KMS-11 (cell line): ENCODE measurements around the gene ZBTB32.

Source experiments
- H2AFZ ChIP-seq: fragments of 200-600 bp; sonication (generic); 2 replicates; pipeline ENCODE4 v1.6.1; 2016; ENCODE audit warnings: antibody characterized with exemption, mixed run types, low read depth
- H3K27ac ChIP-seq: fragments of 200-600 bp; sonication (generic); 2 replicates; pipeline ENCODE4 v1.6.1; 2016; ENCODE audit warnings: mild to moderate bottlenecking, mixed run types
- H3K27me3 ChIP-seq: fragments of 200-600 bp; sonication (generic); 2 replicates; pipeline ENCODE4 v1.6.1; 2017; ENCODE audit warnings: mild to moderate bottlenecking, low read depth, mixed run types, moderate library complexity; ENCODE audit not compliant: insufficient read depth
- H3K36me3 ChIP-seq: fragments of 200-600 bp; sonication (generic); 2 replicates; pipeline ENCODE4 v1.6.1; 2017; ENCODE audit warnings: mild to moderate bottlenecking, mixed run types; ENCODE audit not compliant: insufficient read depth
- H3K4me1 ChIP-seq: fragments of 200-600 bp; sonication (generic); 2 replicates; pipeline ENCODE4 v1.6.1; 2016; ENCODE audit warnings: mild to moderate bottlenecking, low read depth, mixed run types; ENCODE audit not compliant: poor library complexity, severe bottlenecking
- H3K4me2 ChIP-seq: fragments of 200-600 bp; sonication (generic); 2 replicates; pipeline ENCODE4 v1.7.0; 2016; ENCODE audit warnings: mild to moderate bottlenecking, mixed run types
- H3K4me3 ChIP-seq: fragments of 200-600 bp; sonication (generic); IDR thresholded peaks from 2 replicates; pipeline ENCODE4 v1.6.1; 2017; ENCODE audit warnings: low read depth, low read length, mixed read lengths; ENCODE audit not compliant: insufficient read depth
- H3K79me2 ChIP-seq: fragments of 200-600 bp; sonication (generic); 2 replicates; pipeline ENCODE4 v1.6.1; 2016; ENCODE audit warnings: low read depth, mixed run types; ENCODE audit not compliant: insufficient read depth
- H3K9ac ChIP-seq: fragments of 200-600 bp; sonication (generic); 2 replicates; pipeline ENCODE4 v1.6.1; 2016; ENCODE audit warnings: mild to moderate bottlenecking, mixed run types
- H4K20me1 ChIP-seq: fragments of 200-600 bp; sonication (generic); 2 replicates; pipeline ENCODE4 v1.6.1; 2016; ENCODE audit warnings: mild to moderate bottlenecking, mixed run types; ENCODE audit not compliant: insufficient read depth
- CTCF ChIP-seq: fragments of 200-600 bp; sonication (generic); conservative IDR thresholded peaks from 2 replicates; pipeline ENCODE4 v1.6.1; 2017; ENCODE audit warnings: low read depth, mild to moderate bottlenecking, antibody characterized with exemption, low read length, moderate library complexity, mixed read lengths

Gene ZBTB32

DNA sequence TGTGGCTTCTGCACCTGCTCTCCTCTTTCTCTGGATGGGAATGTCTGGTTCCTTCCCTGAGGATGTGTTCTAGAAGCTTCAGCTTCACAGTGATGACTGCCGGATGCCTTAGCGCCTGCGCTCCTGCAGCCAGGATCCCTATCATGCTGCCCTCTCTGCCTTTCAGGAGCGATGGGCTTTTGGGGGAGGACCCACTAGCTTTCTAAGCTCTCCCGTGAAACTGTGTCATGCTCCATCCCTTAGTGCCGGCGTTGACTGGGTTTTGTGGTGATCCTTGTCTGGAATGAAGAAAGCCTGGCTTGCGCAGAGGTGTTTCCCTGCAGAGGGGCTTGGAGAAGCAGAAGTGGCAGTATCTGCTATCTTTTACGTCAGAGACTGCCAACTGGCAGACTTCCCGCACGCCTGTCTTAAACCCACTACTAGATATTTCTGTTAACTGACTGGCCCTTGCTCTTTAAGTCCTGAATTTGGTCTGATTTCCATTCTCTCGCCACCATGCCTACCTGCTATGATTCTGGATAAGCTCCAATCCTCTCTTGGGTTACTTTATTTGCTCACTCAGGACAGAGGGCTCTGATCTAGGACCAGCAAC, 9.6 kb downstream of the ZBTB32 start:
- Histone ChIP-seq H3K79me2 (peaks cover 9% of the 10 kb centered on the region), H3K9ac (no peak overlapping the region), H3K36me3 (no peaks in the 10 kb centered on the region), H2AFZ (no peak overlapping the region), H3K27me3 (peaks cover 11% of the 10 kb centered on the region; the same call in 1 of the 2 replicates), H4K20me1 (no peaks in the 10 kb centered on the region), H3K4me3 (no peak overlapping the region), H3K4me2 (no peak overlapping the region), H3K4me1 (peaks cover 7% of the 10 kb centered on the region), H3K27ac (no peak overlapping the region)
- no peak for TF ChIP-seq CTCF

GRCh38 chr19:35714601-35715354, 10.4 kb downstream of the ZBTB32 start:
- Histone ChIP-seq H2AFZ (no peak overlapping the region), H3K27me3 (peaks cover 10% of the 10 kb centered on the region; the same call in 1 of the 2 replicates), H3K27ac (no peak overlapping the region), H3K4me1 (peaks cover 15% of the 10 kb centered on the region), H3K9ac (no peak overlapping the region), H3K79me2 (peaks cover 17% of the 10 kb centered on the region), H3K4me2 (no peak overlapping the region), H4K20me1 (no peaks in the 10 kb centered on the region), H3K4me3 (no peak overlapping the region), H3K36me3 (no peaks in the 10 kb centered on the region)
- no peak for TF ChIP-seq CTCF

DNA sequence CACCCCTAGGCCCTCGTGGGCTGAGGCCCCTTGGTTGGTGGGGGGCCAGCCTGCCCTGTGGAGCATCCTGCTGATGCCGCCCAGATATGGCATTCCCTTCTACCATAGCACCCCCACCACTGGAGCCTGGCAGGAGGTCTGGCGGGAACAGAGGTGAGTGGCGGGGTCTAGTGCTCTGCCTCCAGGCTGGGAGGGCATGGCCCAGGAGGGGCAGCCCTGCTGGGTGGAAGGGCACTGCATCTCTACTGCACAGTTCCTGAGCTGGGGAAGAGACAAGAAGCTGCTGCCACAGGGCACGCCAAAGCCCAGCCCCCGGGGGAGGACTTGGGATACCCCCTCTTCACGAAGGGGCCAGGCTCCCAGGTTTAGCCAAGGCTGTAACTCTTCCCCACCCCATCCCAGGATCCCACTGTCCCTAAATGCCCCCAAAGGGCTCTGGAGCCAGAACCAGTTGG, 11.0 kb downstream of the ZBTB32 start:
- H3K27me3 ChIP-seq: peaks cover 10% of the 10 kb centered on the region; the same call in 1 of the 2 replicates
- no peak overlapping the region for H3K27ac ChIP-seq
- peaks cover 21% of the 10 kb centered on the region for H3K79me2 ChIP-seq
- no peak for TF ChIP-seq CTCF
- no peak overlapping the region for H3K9ac ChIP-seq
- no peak overlapping the region for H3K4me3 ChIP-seq
- H2AFZ ChIP-seq: peak overlapping the region; percentile 94; the same call in 1 of the 2 replicates
- no peaks in the 10 kb centered on the region for H3K36me3 ChIP-seq
- H4K20me1 ChIP-seq: no peaks in the 10 kb centered on the region
- H3K4me2 ChIP-seq: peak overlapping the region; percentile 96; the same call in 1 of the 2 replicates
- H3K4me1 ChIP-seq: peaks cover 15% of the 10 kb centered on the region

- Histone ChIP-seq H3K27me3 (peaks cover 10% of the 10 kb centered on the region; the same call in 1 of the 2 replicates), H3K9ac (peak overlapping the region; percentile 61; the same call in 1 of the 2 replicates), H3K79me2 (peaks cover 21% of the 10 kb centered on the region), H4K20me1 (no peaks in the 10 kb centered on the region), H3K36me3 (no peaks in the 10 kb centered on the region), H3K4me2 (peak overlapping the region; percentile 96), H3K4me3 (no peak overlapping the region), H3K4me1 (peaks cover 15% of the 10 kb centered on the region), H3K27ac (peak overlapping the region; percentile 47), H2AFZ (peak overlapping the region; percentile 94)
- TF ChIP-seq CTCF: no peak
These were observed 11.8 kb downstream of the ZBTB32 start for GRCh38 chr19:35715981-35716800.
